Transverse colon (tissue), 4 donors: ENCODE data around the gene RYR3. TPM values are rescaled to one million over a fixed set of nuclear protein-coding genes. Genes with fewer than 3 reads are reported as not detected.

Source experiments
- DNase-seq: peaks from one replicate; pipeline ENCODE4 v3.0.0-alpha.2; 2019
- H3K27ac ChIP-seq, 4 donors: fragments of 200-600 bp; sonication (generic); 2 replicates each; pipeline ENCODE4 v1.5.1; 2016 to 2018; ENCODE audit warnings: inconsistent platforms in 4 of 4
- H3K27me3 ChIP-seq: fragments of 200-600 bp; sonication (generic); 2 replicates; pipeline ENCODE4 v1.5.1; 2017; ENCODE audit warnings: inconsistent platforms
- H3K36me3 ChIP-seq, 4 donors: fragments of 200-600 bp; sonication (generic); 2 replicates each; pipeline ENCODE4 v1.5.1; 2017 to 2019; ENCODE audit warnings: inconsistent platforms in 4 of 4
- H3K4me1 ChIP-seq, 4 donors: fragments of 200-600 bp; sonication (generic); 2 replicates each; pipeline ENCODE4 v1.5.1; 2017 to 2020; ENCODE audit warnings: inconsistent platforms in 4 of 4
- H3K4me3 ChIP-seq, 4 donors: fragments of 200-600 bp; sonication (generic); 1 replicate in 1 of 4; 2 replicates in 3 of 4; pipeline versions ENCODE4 v1.5.1 to v1.6.1; 2017 to 2019; ENCODE audit warnings: inconsistent platforms in 4 of 4
- H3K9me3 ChIP-seq, 2 donors: fragments of 200-600 bp; sonication (generic); 2 replicates each; pipeline ENCODE4 v1.5.1; 2017 to 2019; ENCODE audit warnings: inconsistent platforms in 2 of 2
- CTCF ChIP-seq, 5 experiments: fragments of 200-600 bp in 3 of 5; fragments of 450-650 bp in 2 of 5; sonication (generic) in 3 of 5; IDR thresholded peaks; 1 replicate in 2 of 5; 2 replicates in 3 of 5; pipeline ENCODE4 v1.5.1; 2016 to 2017; ENCODE audit warnings: antibody characterized with exemption in 5 of 5, inconsistent platforms in 3 of 5, mild to moderate bottlenecking in 2 of 5, moderate library complexity in 1 of 5
- EP300 ChIP-seq: sonication (generic); formaldehyde crosslinking; IDR thresholded peaks from one replicate; pipeline ENCODE4 v1.6.1; 2017; ENCODE audit warnings: antibody characterized with exemption, low read depth
- POLR2A ChIP-seq: fragments of 450-650 bp; IDR thresholded peaks from one replicate; pipeline ENCODE4 v1.6.1; 2016; ENCODE audit warnings: antibody characterized with exemption, mild to moderate bottlenecking, moderate library complexity
- POLR2AphosphoS5 ChIP-seq, 3 donors: sonication (generic); formaldehyde crosslinking; IDR thresholded peaks; one replicate each; pipeline ENCODE4 v1.6.1; 2016; ENCODE audit warnings: antibody characterized with exemption in 3 of 3
- WGBS, 2 donors: methylation state at CpG; one replicate each; pipeline ENCODE4 v1.1.5; 2018; ENCODE audit warnings: low coverage in 1 of 2; 5-methylcytosine and 5-hydroxymethylcytosine counted together
- in situ Hi-C, 4 donors: fragments of 200-750 bp; cut with MboI; loops; one replicate each; pipeline versions ENCODE4 v1.15.0 to v1.15.1; 2017; ENCODE audit warnings: low sequenced_read_pairs in 3 of 4, low pct_ligation_motif_present in 1 of 4, low pct_unique_long_range_greater_than_20kb in 1 of 4
- intact Hi-C: fragments of 100-400 bp; cut with DNase I; formaldehyde crosslinking; loops from one replicate; pipeline ENCODE4 v1.15.1; 2023; ENCODE audit warnings: low total_unique reads
- total RNA-seq, 4 donors: library from RNA; depleted of rRNA; stranded (reverse); fragments of >200 nt; gene quantifications; one replicate each; pipeline ENCODE4 v1.1.0, GENCODE V29; 2016

RYR3 gene
- total RNA-seq, 4 donors from 2014 or later = 0.96 to 9.7 (median 5.4) TPM

- WGBS, 2 donors = 64 to 85% methylated on average over 4 to 6 of the region's 6 CpGs
- Histone ChIP-seq H3K4me1 (no peaks in the 10 kb centered on the region), H3K27me3 (no peaks in the 10 kb centered on the region), H3K4me3 (no peak overlapping the region), H3K36me3 (no peaks in the 10 kb centered on the region), H3K27ac (no peak overlapping the region), H3K9me3 (no peaks in the 10 kb centered on the region)
- TF ChIP-seq POLR2AphosphoS5 (IDR thresholded peaks at IDR 0.05) (no peak), POLR2A (no peak), EP300 (no peak), CTCF (IDR thresholded peaks at IDR 0.05) (no peak)
- intact Hi-C loops = no loop called here
- DNase-seq = no peak
- in situ Hi-C loops = no loop called here
These were observed 181.8 kb downstream of the RYR3 start for GRCh38 chr15:33492434-33493052.

- no peak overlapping the region for H3K4me3 ChIP-seq
- no peaks in the 10 kb centered on the region for H3K27me3 ChIP-seq
- no peaks in the 10 kb centered on the region for H3K36me3 ChIP-seq
- no peak for DNase-seq
- intact Hi-C loops (no loop called here), in situ Hi-C loops (no loop called here)
- H3K27ac ChIP-seq = no peak overlapping the region
- TF ChIP-seq POLR2A (no peak), EP300 (no peak), POLR2AphosphoS5 (IDR thresholded peaks at IDR 0.05) (no peak), CTCF (IDR thresholded peaks at IDR 0.05) (no peak)
- no peaks in the 10 kb centered on the region for H3K9me3 ChIP-seq
- no peaks in the 10 kb centered on the region for H3K4me1 ChIP-seq
These were observed 183.5 kb downstream of the RYR3 start for GRCh38 chr15:33494306-33494705.

- in situ Hi-C loops = no loop called here
These were observed 189.8 kb downstream of the RYR3 start for GRCh38 chr15:33500432-33501195.

GRCh38 chr15:33503681-33504080 is 192.9 kb downstream of the RYR3 start:
- Histone ChIP-seq H3K27ac (no peak overlapping the region), H3K27me3 (no peaks in the 10 kb centered on the region), H3K36me3 (no peaks in the 10 kb centered on the region), H3K4me3 (no peak overlapping the region), H3K4me1 (no peaks in the 10 kb centered on the region), H3K9me3 (no peaks in the 10 kb centered on the region)
- TF ChIP-seq POLR2AphosphoS5 (IDR thresholded peaks at IDR 0.05) (no peak), CTCF (IDR thresholded peaks at IDR 0.05) (no peak), POLR2A (no peak), EP300 (no peak)
- intact Hi-C loops (no loop called here), in situ Hi-C loops (no loop called here)
- 64% methylated on average over 5 of the region's 5 CpGs; no CpG with 5 or more reads in 1 of the 2 donors for WGBS, 2 donors
- no peak for DNase-seq

More at GRCh38 chr15:33500432-33501195, 189.8 kb downstream of the RYR3 start:
- DNase-seq = no peak
- Histone ChIP-seq H3K27ac (no peak overlapping the region), H3K4me3 (no peak overlapping the region), H3K27me3 (no peaks in the 10 kb centered on the region), H3K4me1 (no peaks in the 10 kb centered on the region), H3K9me3 (no peaks in the 10 kb centered on the region), H3K36me3 (no peaks in the 10 kb centered on the region)
- intact Hi-C loops = no loop called here
- TF ChIP-seq POLR2A (no peak), EP300 (no peak), POLR2AphosphoS5 (IDR thresholded peaks at IDR 0.05) (no peak)
- WGBS, 2 donors = 63% methylated on average over 3 of the region's 3 CpGs; no CpG with 5 or more reads in 1 of the 2 donors
